GOT3 (cell line): Measurements from ENCODE around the gene LRCH2.

ENCODE experiments used
- DNase-seq: peaks from one replicate; lab custom pipeline; 2025; ENCODE audit warnings: mixed read lengths; lab: John Stamatoyannopoulos, UW

LRCH2 gene

DNA sequence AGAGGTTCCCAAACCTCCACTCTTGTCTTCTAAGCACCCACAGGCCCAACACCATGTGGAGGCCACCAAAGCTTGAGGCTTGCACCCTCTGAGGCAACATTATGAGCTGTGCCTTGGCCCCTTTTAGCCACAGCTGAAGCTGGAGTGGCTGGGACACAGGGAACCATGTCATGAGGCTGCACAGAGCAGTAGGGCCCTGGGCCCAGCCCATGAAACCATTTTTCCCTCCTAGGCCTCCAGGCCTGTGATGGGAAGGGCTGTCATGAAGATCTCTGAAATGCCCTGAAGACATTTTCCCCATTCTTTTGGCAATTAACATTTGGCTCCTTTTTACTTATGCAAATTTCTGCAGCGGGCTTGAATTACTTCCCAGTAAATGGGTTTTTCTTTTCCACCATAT, 29.9 kb downstream of the LRCH2 start:
- DNase-seq: no peak

DNA sequence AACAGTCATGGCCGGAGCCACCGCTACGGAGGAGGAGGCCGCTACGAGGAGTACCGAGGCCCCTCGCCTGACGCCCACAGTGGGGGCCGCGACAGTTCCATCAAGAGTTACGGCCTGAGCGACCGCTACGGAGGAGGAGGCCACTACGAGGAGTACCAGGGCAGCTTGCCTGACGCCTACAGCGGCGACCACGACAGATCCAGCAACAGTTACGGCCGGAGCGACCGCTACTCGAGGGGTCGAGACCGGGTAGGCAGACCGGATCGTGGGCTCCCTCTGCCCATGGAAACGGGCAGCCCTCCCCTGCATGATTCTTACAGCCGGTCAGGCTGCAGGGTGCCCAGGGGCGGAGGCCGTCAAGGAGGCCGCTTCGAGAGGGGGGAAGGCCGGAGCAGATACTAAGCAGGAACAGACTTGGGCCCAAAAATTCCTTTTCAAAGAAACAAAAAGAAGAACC, 41.6 kb downstream of the LRCH2 start:
- no peak for DNase-seq

DNA sequence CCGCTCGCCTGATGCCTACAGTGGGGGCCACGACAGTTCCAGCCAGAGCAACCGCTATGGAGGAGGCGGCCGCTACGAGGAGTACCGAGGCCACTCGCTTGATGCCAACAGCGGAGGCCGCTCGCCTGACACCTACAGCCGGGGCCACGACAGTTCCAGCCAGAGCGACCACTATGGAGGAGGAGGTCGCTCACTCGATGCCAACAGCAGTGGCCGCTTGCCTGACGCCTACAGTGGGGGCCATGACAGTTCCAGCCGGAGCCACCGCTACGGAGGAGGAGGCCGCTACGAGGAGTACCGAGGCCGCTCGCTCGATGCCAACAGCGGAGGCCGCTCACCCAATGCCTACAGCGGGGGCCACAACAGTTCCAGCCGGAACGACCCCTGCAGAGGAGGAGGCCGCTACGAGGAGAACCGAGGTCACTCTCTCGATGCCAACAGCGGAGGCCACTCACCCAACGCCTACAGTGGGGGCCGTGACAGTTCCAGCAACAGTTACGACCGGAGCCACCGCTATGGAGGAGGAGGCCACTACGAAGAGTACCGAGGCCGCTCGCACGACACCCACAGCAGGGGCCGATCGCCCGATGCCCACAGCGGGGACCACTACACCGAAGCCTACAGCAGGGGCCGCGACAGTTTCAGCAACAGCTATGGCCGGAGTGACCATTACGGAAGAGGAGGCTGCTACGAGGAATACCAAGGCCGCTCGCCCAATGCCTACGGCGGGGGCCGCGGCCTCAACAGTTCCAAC, 42.2 kb downstream of the LRCH2 start:
- DNase-seq: no peak

DNA sequence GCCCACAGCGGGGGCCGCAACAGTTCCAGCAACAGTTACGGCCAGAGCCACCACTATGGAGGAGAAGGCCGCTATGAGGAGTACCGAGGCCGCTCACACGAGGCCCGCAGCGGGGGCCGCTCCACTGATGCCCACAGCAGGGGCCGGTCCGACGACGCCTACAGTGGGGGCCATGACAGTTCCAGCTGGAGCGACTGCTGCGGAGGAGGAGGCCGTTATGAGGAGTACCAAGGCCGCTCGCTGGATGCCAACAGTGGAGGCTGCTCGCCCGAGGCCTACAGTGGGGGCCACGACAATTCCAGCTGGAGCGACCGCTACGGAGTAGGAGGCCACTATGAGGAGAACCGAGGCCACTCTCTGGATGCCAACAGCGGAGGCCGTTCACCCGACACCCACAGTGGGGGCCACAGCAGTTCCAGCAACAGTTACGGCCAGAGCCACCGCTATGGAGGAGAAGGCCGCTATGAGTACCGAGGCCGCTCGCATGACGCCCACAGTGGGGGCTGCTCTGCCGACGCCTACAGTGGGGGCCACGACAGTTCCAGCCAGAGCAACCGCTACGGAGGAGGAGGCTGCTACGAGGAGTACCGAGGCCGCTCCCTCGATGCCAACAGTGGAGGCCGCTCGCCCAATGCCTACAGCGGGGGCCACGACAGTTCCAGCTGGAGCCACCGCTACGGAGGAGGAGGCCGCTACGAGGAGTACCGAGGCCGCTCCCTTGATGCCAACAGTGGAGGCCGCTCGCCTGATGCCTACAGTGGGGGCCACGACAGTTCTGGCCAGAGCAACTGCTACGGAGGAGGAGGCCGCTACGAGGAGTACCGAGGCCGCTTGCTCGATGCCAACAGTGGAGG, 43.0 kb downstream of the LRCH2 start:
- DNase-seq: no peak

DNA sequence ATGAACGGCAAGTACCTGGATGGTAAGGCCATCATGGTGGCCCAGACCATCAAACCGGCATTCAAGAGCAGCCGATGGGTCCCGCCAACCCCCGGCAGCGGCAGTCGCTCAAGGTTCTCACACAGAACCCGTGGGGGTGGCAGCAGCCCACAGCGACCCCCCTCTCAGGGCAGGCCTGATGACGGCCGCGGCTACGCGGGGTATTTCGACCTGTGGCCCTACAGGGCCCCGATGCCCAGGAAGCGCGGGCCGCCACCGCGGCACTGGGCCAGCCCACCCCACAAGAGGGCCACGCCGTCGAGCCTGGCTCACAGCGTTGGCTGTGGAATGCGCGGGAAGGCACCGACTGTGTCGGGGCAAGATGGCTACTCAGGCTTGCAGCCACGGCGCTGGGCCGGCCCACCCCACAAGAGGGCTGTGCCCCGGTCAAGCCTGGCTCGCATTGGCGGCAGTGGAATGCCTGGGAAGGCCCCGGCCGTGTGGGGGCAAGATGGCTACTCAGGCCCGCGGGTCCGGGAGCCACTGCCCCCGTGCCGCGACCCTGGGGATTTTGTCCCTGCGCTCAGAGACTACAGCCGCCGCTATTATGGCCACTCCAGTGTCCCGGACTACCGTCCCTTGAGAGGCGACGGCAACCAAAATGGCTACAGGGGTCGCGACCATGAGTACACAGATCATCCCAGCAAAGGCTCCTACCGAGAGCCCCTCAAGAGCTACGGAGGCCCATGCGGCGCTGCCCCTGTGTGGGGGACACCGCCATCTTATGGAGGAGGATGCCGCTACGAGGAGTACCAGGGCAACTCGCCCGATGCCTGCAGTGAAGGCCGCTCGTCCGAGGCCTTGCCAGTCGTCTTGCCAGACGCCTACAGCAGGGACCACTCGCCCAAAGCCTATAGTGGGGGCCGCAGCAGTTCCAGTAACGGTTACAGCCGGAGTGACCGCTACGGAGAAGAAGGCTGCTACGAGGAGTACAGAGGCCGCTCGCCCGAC, 44.0 kb downstream of the LRCH2 start:
- DNase-seq: no peak

DNA sequence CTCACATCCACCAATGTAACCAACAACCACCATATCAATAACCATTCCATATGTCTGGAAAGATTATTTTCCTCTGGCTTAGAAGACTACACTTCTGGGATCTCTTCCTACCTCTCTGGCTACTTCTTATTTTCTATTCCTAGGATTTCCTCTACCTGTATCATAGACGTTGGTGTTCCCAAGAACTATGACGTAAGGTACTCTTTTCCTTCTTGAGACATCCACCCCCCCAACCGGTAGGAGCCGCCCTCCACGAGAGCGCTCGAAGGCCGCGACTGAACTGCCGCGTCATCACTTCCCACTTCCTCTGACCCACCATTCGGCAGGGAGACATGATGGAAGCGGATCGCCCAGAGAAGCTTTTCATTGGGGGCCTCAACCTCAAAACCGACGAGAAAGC, 44.8 kb downstream of the LRCH2 start, which contains the start of gene RBMXL3:
TSS of gene RBMXL3 (plus strand) at position 301 of the 400 bp plus-strand sequence. CDS start at position 333, 32 bp downstream.
- DNase-seq: no peak

DNA sequence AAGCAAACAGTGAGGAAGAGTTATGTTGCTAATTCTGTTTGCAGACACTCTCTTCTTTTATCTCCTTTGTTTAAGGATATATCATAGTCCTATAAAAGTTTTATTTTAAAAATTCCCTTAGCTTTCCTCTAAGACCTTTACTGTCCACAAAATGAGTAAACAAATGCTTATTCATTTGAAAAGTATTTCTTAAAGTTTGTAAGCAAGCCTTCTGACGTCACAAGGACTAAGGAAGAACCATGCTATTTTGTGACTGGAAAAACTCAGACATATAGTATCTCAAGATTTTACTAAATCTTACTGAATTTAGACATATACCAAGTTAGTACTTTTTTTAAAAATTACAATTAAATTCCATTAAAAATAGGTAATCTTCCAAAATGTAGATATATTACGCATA, 49.9 kb downstream of the LRCH2 start:
- DNase-seq: no peak

DNA sequence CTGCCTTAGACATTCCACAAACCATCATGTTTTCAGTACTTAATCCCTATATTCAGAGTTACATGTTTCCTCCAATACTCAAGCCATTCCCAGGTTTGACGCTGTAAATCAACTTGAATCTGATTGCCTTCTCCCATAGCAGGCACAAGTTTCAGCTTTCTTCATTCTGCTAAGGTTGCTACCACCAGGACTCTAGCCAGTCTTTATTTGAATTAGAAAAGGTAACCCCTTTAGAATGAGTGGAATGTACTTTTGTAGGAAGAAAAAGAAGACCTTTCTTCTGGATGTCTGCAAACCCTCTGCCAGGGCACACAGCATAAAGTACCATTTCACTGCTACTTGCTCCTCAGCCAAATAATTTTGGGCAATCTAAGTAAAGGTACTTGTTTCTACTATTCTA, 55.4 kb downstream of the LRCH2 start:
- no peak for DNase-seq

DNA sequence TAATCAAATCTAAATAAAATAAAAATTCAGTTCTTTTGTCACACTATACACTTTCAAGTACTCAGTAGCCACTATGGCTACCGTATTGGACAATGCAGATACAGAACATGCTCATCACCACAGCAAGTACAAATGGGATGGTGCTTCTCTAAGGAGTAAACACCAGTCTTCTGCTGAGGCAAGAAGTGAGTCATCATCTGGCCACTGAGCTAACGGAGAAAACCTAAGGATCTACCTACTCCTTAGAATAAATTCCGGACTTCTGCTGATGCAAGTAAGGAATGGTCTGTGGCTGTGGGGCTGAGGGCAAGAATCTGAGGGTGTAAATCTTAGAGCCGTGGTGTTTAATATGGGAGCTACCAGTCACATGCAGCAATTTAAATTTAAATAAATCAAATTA, 56.0 kb downstream of the LRCH2 start:
- no peak for DNase-seq

DNA sequence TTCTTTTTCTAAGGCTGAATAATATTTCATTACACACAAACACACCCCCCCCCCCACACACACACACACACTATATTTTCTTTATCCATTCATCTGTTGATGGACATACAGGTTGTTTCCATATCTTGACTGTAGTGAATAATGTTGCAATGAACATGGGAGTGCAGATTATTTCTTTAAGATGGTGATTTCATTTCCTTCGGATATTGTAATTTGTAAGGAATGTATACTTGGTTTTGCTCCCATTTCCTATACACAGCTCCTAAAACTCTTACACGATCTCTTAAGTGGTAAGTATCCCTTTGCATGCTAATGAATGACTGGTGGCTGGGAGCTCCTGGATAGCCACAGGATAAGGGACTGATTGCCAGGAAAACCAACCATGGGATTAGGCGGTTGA, 59.3 kb downstream of the LRCH2 start:
- no peak for DNase-seq

DNA sequence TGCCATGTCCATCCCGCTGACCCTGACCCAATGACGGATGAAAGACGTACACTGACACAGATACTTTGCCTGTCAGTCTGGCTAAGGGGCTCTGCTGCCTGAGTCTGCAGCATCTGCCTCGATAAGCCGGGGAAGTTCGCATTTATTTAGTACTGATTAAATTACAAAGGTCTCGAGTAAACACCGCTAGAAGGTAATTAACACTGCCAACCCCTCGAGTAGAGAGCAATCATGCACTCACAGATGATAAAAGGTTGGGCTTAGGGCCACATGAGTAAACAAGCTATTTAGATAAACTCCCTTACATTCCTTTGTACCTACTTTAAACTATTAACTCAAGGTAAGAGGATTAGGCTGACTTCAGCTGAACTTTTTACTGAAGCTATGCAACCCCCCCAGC, 60.7 kb downstream of the LRCH2 start:
- no peak for DNase-seq

DNA sequence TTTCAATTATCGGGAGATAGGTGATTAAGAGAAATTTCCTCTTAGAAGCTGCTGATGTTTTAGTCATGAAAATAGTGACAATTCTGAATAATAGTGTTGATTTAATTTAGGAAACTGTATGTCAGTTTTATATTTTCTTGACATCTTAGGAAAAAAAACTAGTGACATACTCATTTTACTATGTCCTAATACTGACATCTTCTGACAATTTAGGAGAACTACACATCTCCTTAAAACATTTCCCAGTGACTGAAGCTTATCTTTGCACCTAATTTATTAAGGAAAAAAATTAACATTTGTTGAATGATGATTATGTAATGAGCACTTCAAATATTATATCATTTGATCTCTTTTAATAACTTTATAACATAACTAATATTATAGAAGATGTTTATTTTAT, 86.7 kb downstream of the LRCH2 start:
- no peak for DNase-seq

DNA sequence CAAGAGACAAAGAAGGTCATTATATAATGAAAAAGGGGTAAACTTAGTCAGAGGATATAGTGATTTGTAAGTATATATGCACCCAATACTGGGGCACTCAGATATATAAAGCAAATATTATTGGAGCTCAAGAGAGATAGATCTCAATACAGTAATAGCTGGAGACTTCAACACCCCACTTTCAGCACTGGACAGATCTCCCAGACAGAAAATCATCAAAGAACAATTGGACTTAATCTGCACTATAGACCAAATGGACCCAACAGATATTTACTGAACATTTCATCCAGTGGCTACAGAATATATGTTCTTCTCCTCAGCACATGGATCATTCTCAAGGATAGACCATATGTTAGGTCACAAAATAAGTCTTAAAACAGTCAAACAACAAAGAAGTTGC, 91.8 kb downstream of the LRCH2 start:
- no peak for DNase-seq

DNA sequence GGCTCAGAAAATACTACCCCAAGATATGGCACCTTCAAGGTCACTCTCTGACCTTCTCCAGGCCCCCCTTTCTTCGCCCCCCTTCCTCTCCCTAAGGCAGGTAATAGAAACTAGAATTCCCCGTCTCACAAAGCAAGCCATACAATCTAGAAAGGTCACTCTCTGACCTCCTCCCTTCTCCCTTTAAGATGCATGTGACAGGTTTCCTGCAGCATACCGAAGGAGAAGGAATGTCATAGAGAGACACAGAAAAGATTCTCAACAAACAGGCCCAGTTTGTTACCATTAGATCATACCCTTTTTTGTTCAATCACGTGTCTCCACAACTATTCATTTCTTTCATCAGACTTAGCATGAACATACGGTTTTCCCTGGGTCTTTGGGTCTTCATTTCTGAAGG, 95.9 kb downstream of the LRCH2 start:
- DNase-seq: no peak

DNA sequence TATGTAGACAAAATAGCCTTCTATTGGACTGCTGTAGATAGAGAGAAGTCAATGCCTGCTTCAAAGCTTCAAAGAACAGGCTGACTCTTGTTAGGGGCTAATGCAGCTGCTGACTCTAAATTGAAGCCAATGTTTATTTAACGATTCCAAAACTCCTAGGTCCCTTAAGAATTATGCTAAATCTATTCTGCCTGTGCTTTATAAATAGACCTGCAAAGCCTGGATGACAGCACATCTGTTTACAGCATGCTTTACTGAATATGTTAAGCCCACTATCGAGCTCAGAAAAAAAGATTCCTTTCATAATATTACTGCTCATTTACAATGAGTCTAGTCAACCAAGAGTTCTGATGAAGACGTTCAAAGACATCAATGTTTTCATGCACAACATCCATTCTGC, 99.5 kb downstream of the LRCH2 start:
- DNase-seq: no peak

DNA sequence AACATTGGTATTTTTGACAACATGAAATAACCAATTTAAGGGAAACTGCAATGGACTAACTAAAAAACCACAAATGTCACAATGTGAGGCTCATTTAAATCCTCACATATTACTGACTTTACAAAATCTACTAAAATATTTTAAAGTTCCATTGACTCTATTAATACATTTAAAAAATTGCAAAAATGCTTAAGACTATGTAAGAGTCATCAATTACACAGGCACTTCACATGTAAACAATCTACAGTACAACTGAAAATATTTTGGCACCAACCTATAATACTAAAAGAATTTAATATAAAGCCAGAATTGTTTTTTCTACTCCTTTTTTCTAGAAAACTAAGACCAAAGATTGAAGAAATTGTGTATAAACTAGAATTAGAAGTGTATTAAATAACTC, 121.5 kb downstream of the LRCH2 start:
- no peak for DNase-seq

DNA sequence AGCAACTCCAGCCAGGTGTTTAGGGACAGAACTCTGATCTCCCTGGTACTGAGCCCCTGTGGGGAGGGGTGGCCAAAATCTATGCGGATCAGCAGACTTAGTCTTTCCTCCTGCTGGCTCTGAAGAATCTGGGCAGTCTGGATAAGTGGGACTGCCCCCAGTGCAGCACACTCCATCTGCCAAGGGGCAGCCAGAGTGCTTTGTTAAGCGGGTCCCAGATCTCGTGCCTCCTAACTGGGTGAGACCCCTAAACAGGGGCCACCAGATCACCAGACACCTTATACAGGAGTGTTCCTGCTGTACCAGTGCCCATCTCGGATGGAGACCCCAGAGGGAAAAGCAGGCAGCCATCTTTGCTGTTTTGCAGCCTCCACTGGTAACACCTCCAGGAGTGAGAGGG, 135.0 kb downstream of the LRCH2 start:
- DNase-seq: no peak

DNA sequence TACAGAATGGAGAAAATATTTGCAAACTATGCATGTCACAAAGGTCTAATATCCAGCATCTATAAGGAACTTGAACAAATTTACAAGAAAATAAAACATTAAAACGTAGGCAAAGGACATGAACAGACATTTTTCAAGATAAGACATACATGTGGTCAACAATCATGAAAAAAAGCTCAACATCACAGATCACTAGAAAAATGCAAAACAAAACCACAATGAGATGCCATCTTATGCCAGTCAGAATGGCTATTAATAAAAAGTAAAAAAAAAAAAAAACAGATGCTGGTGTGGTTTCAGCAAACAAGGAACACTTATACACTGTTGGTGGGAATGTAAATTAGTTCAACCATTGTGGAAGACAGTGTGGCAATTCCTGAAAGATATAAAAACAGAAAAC, 140.7 kb downstream of the LRCH2 start:
- no peak for DNase-seq

DNA sequence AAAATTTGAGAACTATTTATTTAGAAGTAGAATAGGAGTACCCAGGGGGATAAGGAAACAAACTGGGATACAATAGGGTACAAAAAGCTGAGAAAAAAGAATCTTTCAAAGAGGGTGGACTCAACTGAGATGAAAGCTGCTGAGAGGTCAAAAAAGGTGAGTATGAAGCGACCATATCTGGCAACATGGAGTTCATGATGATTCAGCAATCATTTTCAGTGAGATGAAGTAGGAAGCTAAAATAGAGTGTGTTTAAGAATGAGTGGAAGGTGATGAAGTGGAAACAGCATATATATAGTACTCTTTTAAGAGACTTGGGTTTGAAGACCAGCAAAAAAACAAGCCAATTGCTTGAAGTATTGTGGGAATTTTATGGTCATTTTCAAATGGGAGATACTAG, 144.5 kb downstream of the LRCH2 start:
- DNase-seq: no peak

DNA sequence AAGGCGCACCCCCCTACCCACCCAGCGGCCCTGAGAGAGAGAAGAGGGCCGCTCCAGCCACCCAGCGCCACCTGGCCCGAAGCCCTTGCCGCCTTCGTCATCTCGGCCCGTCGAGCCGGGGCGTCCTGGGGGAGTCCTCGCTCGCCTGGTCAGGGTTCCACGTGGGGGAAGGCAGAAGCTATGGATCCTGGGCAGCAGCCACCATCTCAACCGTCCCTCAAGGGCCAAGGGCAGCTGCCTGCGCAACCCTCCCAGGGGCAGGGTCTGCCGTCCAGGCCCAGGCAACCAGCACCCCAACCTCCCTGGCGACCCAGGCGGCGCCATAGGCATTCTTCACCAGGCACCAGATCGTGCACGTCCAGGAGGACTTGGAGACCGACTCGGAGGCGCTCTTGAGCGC, 165.0 kb downstream of the LRCH2 start:
- no peak for DNase-seq

DNA sequence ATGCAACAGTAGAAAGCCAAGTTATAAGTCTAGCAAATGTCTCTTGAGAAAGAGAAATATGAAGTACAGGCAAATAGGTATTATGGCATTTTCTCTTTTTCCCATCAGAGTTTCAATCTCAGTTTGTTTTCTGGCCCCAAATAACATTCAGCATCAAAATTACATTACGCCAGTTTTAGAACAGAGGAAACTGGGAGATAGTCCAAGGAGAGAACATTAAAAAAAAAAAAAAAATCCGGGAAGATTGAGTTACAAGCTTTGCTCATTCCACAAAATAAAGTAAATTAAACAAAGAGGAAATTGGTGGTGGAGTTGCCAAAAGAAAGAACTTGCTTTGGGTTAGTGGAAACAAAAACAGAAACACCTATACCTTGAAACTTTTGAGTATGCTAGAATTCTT, 166.1 kb downstream of the LRCH2 start:
- no peak for DNase-seq

DNA sequence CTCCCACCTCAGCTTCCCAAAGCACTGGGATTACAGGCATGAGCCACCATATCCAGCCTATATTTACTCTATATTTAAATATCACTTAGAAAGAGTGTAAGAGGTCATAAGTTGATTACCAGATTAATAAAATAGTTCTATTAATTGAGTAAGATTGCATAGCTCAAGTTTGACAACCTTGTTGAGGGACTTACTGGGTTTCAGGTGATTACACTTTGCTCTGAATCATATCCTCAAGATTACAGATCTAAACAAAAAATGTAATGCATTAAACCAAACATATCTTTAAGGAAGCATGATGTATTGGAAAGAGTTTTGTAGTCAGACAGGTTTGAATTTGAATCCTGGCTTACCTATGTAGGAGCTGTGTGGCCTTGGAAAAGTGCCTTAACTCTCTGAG, 168.6 kb downstream of the LRCH2 start:
- no peak for DNase-seq
